NCI-H748 (cell line): ENCODE results near the gene HTR7.

Experiments
- DNase-seq: peaks from one replicate; lab custom pipeline; 2025; ENCODE audit not compliant: unreplicated experiment; lab: John Stamatoyannopoulos, UW

Gene HTR7

DNA sequence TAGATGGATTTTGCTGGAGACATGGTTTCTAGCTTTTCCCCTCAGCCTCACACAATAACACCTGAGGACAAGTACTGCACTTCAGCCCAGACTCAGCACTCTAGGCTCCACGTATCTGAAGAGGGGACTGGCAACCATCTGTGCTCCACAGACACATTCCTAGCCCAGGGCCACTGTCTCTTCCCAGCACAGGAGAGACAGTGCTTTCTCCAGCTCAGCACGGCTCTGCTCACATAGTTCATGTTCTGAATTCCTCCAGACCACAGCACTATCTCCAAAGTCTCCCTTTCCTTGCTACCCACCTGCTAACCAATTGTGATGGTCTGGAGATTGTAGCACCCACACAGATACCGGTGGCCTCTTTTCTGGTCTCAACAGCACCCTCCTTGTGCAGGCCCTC is 114.5 kb downstream of the HTR7 start:
- no peak for DNase-seq

DNA sequence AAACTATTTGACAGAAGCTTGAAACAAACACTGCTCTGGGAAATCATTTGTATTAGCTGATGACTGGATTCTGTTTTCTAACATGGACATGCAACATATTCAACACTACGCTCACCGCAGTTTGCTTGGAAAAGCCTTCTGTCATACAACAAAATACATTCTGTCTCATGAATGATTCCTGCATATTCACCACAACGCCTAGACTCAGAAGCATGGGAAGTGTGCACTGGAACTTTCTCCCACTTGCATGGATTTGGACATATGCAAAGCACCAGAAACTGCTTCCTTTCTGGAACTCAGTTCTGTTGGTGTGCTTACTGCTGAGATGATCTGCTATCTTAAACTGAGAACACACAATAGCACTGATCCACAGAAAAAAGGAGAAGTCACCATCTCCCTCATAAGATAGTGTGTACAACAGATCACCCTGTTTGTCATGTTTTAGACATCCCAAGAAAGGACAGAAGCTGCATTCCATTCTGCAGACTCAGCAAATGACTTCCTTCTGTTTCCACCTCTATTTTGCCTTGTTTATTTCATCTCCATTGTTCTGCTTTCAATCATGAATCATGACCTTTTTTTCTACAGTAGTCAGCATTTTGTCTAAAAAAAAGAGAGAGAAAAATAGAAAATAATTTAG is 115.8 kb downstream of the HTR7 start:
- DNase-seq: no peak

- no peak for DNase-seq
Observed at GRCh38 chr10:90740265-90740664, 117.6 kb downstream of the HTR7 start.

GRCh38 chr10:90738885-90739284 is 119.0 kb downstream of the HTR7 start:
- no peak for DNase-seq

- DNase-seq: no peak
Observed at GRCh38 chr10:90734415-90734814, 123.4 kb downstream of the HTR7 start.

DNA sequence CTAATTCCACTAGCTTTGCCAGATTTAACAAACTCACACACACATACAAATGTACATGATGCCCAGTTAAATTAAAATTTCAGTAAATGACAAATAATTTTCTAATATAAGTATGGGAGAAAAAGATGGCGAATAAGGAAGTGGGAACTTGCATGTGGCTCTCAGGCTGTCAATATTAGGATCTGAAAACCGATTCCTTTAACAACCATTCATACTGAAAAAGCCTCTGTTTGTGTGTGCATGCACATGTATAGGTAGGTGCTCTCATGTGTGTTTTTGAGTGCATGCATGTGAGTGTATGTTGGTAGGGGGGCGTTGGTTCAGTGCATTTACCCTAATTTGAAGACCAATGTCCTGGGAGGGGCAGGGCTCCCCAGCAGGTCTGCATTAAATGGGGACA is 125.3 kb downstream of the HTR7 start:
- DNase-seq: no peak

DNA sequence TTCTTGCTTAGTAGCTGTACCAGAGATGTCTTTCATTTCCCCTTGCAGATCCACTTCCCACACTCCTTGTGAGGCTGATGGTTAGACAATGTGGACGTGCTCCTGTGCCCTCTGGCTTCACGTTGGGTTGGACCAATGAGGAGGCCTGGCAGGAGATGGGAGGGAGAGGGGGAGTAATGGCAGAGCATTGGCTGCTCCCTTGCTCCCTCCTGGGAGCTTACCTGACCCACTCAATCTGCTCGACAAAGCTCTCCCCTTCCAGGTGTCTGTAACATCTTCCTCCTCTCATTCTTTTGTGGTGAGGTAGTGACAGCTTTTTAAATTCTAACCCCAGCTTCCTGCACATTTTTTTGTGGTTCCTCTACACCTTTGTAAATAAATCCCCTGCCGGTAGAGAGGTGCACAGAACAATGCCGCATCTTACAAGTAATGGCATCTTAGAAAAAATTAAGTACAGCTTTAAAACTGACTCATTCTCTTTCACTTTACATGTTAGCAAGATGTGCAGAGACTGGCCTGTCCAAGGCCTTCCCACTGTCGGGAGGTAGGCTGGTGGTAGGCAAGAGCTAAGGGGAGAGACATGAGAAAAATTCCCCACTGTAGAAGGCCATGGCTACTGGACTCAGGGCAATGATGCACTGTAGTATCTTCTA is 134.3 kb downstream of the HTR7 start:
- DNase-seq: no peak

DNA sequence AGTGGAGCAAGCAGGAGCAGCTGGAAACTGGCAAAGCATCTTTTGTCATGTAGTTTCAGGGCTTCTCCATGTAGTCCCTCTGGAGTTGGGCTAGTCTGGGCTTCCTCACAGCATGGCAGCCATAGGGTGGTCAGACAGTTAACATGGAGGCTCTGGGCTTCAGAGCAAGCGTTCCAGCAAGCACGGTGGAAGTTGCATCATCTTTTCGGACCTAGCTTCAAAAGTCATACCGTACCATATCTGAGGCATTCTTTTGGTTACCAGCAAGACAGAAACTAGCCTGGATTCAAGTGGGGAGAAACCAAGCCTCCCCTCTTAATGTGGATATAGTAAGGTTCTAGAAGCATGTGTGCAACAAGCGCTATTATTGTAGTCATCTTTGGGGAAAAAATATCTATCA is 135.0 kb downstream of the HTR7 start:
- DNase-seq: no peak

GRCh38 chr10:90718182-90718581 is 139.7 kb downstream of the HTR7 start:
- DNase-seq: no peak

DNA sequence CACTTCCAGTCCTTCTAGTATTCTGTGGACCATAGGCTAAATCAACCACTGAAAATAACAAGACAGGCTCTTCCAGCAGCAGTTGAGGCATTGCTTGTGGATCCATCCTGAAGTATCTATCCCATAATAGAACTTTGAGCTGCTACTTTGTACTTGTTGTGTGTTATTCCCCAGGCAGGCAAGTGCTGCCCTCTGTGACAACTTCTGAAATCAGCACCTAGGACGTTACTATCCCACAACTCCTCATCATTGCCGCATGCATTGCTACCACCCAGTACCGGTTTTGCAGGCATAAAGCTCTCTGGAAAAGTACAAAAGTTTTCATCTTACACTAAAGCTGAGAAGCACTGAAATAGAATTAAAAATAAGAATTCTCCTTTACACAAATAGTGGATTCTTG is 145.3 kb downstream of the HTR7 start:
- no peak for DNase-seq

DNA sequence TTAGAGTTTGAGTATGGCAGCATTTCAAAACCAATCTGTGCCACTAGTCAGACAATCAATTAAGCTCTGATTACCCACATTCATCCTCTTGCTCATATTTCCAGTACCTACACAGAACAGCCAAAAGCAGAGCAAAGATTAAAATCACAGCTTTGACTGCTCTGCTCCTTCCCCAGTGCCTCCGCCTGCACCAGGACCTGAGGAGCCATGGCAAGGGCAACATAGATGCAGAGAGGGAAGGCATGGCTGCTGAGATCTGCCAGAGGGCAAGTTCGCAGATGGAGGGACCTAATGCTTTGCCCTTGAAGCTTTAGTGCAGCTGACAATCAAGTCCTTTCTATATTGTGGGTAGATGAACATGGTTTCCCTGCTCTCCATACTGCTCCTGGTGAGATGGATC is 148.1 kb downstream of the HTR7 start:
- no peak for DNase-seq

GRCh38 chr10:90707657-90708056 is 150.2 kb downstream of the HTR7 start:
- DNase-seq: no peak

DNA sequence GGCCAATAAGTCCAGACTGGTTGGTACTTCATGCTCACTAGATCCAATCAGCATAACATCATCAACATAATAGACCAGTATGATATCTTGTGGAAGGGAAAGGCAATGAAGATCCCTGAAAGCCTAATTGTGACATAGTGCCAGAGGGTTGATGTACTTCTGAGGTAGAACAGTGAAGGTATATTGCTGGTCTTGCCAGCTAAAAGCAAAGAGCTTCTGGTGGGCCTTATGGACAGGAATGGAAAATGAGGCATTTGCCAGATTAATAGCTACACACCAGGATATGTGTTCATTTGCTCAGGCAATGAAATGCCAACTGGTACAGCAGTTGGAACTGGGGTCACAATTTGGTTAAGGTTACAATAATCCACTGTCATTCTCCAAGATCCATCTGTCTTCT is 156.4 kb downstream of the HTR7 start:
- no peak for DNase-seq

- no peak for DNase-seq
Observed at GRCh38 chr10:90695915-90696676, 161.7 kb downstream of the HTR7 start.
